Mucosa of descending colon (tissue), 3 donors: ENCODE measurements around the gene NPDC1. TPM values are rescaled to one million over a fixed set of nuclear protein-coding genes. Genes with fewer than 3 reads are reported as not detected.

ENCODE experiments used
- ATAC-seq: fragments of 200-7000 bp; cut with Tn5 transposase; one replicate; pipeline ENCODE4 v1.9.1; 2020; ENCODE audit warnings: mild to moderate bottlenecking, moderate library complexity
- DNase-seq, 3 donors: peaks; one replicate each; pipeline ENCODE4 v3.0.0-alpha.2; 2020
- H3K36me3 ChIP-seq: fragments of 200-600 bp; one replicate; pipeline ENCODE4 v1.8.0; 2021; ENCODE audit warnings: low read depth, mild to moderate bottlenecking
- H3K4me1 ChIP-seq: fragments of 200-600 bp; one replicate; pipeline ENCODE4 v1.8.0; 2021; ENCODE audit warnings: low read depth, mild to moderate bottlenecking
- H3K4me3 ChIP-seq: fragments of 200-600 bp; one replicate; pipeline ENCODE4 v1.8.0; 2021; ENCODE audit warnings: mild to moderate bottlenecking
- H3K9me3 ChIP-seq: fragments of 200-600 bp; one replicate; pipeline ENCODE4 v1.8.0; 2021; ENCODE audit warnings: mild to moderate bottlenecking
- intact Hi-C, 2 donors: fragments of 100-400 bp; cut with DNase I in 1 of 2; cut with micrococcal nuclease in 1 of 2; formaldehyde crosslinking; loops; one replicate each; pipeline versions ENCODE4 v1.11.0 to v1.11.1; 2022; cut with DNase I, micrococcal nuclease
- total RNA-seq, 3 donors: library from RNA; stranded (reverse); fragmentation: NEBNext Ultra II Directional in 2 of 3; extraction: Animal tissue kit (Norgen Biotek cat#: 25700) in 2 of 3; gene quantifications; one replicate each; pipeline versions ENCODE4 v1.2.1 to v1.2.4, GENCODE V29; 2021 to 2023
- TF ChIP-seq, protein P1 (sequence below): fragments of 200-600 bp; IDR thresholded peaks from one replicate; pipeline ENCODE4 v1.8.0; 2022; ENCODE audit warnings: antibody characterized with exemption, mild to moderate bottlenecking
- donor health status: DM: no; HTN: no; CAD: no; lungs with moderate emphysema.
- donor health status: DM: no; HTN: no; CAD: no.
- donor health status: DM: no; HTN: yes; CAD: no.

Gene NPDC1
- total RNA-seq, 3 donors from 2014 or later = 78.6 to 177 (median 83.0) TPM

DNA sequence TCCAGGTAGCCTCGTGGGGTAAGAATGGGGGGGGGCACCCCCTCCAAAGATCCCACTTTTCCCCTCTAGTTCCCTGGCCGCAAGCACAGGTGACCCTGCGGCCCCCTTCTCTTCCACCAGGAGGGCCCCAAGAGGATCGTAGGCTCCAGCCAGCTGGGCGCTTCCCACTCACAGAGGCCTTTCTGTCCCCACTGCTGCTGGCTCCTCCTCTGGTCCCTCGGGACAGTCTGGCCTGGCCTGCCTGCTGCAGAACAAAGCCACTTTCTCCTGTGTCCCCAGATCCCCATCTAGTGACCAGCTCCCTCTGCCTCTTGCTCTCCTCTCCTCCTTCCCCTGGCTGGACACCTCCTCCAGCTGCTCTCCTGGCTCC lies 24.9 kb upstream of the NPDC1 start:
- Histone ChIP-seq H3K4me1 (peaks cover 31% of the 10 kb centered on the region), H3K4me3 (no peak overlapping the region), H3K36me3 (no peaks in the 10 kb centered on the region), H3K9me3 (no peaks in the 10 kb centered on the region)
- TF ChIP-seq, protein P1, sequence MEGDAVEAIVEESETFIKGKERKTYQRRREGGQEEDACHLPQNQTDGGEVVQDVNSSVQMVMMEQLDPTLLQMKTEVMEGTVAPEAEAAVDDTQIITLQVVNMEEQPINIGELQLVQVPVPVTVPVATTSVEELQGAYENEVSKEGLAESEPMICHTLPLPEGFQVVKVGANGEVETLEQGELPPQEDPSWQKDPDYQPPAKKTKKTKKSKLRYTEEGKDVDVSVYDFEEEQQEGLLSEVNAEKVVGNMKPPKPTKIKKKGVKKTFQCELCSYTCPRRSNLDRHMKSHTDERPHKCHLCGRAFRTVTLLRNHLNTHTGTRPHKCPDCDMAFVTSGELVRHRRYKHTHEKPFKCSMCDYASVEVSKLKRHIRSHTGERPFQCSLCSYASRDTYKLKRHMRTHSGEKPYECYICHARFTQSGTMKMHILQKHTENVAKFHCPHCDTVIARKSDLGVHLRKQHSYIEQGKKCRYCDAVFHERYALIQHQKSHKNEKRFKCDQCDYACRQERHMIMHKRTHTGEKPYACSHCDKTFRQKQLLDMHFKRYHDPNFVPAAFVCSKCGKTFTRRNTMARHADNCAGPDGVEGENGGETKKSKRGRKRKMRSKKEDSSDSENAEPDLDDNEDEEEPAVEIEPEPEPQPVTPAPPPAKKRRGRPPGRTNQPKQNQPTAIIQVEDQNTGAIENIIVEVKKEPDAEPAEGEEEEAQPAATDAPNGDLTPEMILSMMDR = no peak
- DNase-seq (no peak), ATAC-seq (peak; percentile 6)
- intact Hi-C loops = no loop called here

DNA sequence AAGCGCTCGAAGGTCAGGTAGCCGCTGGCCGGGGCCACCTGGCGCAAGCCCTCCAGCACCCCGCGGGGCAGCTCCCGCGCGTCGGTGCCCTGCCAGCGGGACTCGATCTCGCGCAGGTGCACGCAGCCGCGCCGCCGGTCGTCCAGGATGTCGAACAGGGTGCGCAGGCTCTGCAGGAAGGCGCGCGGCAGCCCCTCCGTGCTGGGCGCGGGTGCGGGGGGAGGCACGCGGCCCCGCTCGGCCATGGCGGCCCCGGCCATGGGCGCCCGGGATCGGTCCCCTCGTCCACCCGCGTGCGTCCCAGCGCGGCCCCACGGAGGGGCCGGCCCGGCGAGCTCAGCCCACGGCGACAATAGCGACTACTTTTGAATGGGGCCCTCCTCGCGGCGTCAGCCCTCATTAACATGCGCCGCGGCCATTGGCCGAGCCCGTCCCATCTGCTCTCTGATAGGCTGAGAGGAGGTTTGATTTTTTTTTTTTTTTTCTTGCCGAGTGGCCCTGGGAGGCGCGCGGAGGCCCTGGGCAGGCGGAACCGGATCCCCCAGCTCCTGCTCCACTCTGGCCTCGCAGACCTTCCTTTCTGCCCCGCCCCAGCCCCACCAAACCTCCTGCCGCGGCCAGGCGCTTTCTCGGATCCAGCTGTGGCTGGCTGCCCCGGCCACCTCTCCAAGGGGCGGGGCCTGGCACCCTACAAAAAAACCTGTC lies 24.4 kb upstream of the NPDC1 start, which contains the start of gene SAPCD2:
Gene SAPCD2 (minus strand): TSS at position 357 of the 705 bp plus-strand sequence. CDS start 97 bp downstream, at position 260.
- intact Hi-C loops = no loop called here
- Histone ChIP-seq H3K36me3 (no peaks in the 10 kb centered on the region), H3K9me3 (no peaks in the 10 kb centered on the region), H3K4me1 (peaks cover 31% of the 10 kb centered on the region), H3K4me3 (peak within 1 kb of the TSS; percentile 14)
- DNase-seq (peak; percentile 87 to 94 (median 89)), ATAC-seq (peak; percentile 89)
- TF ChIP-seq, protein P1 = no peak

DNA sequence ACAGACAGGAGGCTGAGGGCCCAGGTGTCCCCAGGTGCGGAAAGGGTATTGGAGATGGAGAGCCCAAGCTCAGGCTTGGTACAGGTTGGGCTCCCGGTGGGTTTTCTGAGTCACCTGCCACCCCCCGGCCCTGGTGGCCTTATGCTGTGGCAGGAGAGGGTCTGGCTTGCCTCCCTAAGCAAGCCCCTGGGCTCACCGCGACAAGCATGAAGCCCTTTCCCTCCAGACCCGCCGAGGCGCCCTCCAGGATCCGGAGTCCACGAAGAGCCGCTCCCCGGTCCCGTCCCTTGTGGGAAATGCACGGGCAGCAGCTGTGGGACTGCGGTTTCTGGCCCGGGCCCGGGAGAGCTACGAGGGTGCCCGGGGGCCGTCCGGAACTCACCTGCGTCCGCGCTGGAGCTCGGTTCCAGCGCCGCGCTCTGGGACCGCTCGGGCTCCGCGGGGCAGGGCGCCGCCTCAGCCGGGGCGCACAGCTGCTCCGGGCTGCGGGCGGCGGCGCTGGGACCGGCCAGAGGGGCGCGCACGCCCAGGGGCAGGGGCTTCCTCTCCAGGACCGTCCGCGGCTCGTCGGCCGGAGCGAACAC lies 23.6 kb upstream of the NPDC1 start:
- peak overlapping the region; percentile 14 for H3K4me3 ChIP-seq
- intact Hi-C loops = no loop called here
- H3K4me1 ChIP-seq = peaks cover 31% of the 10 kb centered on the region
- no peaks in the 10 kb centered on the region for H3K36me3 ChIP-seq
- TF ChIP-seq, protein P1 = no peak
- peak; percentile 6 for ATAC-seq
- H3K9me3 ChIP-seq = no peaks in the 10 kb centered on the region
- peak in 1 of 3 donors; percentile 53 for DNase-seq

DNA sequence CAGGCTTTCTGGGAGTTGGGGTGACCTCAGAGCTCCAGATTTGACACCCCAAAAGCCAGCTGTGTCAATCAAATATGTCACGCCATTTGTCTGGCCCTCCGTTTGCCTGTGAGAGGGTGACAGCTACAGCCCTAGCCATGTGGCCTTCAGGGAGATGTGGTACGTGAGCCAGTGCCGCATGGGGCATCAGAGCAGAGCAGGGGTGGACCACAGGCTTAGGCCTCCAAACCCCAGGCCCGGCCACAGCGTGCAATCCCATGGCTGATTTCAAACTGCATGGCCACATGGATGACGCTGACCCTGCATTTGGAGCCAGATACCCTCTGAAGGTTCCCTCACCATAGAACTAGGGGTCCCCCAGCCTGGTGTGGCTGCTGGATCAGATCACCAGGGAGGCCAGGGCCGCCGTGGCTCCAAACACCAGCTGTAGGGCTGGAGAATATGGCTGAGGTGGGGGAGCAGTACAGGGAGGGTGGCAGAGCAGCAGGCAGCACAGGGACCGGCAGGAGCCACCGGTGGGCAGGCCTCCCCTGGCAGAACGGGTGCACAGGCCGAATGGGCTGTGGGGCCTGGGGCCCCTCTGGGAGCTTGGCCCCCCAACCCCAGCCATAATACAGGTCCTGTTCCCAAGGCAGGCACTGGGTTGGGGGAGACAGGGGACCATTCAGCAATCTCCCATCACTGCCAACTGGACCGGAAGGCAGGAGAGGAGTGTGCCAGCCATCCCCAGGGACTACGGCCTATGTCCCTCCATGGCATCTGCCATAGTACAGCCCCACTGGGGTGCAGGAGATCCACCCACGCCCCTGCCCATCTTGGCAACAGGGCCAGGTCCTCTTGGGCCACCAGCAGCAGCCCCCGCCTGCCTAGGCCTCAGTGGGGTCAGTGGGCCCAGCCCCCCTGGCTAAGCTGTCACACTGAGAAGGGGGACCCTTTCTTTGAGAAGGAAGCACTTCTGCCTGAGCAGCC lies 22.8 kb upstream of the NPDC1 start:
- ATAC-seq (no peak), DNase-seq (peak in 1 of 3 donors; percentile 36)
- intact Hi-C loops = no loop called here
- TF ChIP-seq, protein P1 = no peak
- Histone ChIP-seq H3K36me3 (no peaks in the 10 kb centered on the region), H3K4me3 (no peak overlapping the region), H3K9me3 (no peaks in the 10 kb centered on the region), H3K4me1 (peaks cover 31% of the 10 kb centered on the region)

DNA sequence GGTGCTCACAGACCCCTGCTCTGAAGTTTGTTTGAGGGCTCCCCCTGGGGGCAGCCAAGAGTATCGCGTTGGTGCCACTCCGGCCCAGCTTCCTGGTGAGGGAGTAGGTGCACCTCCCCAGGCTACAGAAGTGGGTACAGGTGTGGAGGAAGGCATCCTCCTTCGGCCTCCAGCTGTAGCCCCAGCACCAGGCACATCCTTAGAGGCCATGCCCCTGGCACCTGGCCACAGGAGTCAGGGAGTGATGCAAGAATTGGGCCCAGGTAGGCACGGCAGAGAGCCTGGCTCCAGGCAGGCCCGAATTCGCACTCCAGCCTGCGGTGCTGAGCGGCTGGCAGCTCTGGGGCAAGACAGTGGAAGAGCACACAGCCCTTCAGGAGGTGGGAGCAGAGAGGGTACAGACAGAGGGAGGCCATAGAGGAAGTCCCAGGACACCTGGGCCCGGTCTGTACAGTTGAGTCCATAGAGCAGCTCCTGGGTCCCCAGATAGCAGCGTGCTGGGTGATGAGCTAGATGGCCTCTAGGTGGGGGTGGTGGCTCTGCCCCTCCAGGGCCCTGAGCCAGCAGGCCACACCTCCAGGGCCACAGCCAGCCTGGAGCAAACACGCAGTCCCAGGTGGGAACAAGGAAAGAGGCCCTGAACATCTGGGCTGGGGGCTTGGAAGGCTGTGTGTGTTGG lies 22.0 kb upstream of the NPDC1 start:
- peak; percentile 73 for ATAC-seq
- Histone ChIP-seq H3K36me3 (no peaks in the 10 kb centered on the region), H3K9me3 (no peaks in the 10 kb centered on the region), H3K4me1 (peaks cover 27% of the 10 kb centered on the region), H3K4me3 (no peak overlapping the region)
- TF ChIP-seq, protein P1 = peak; percentile 84
- intact Hi-C loops = no loop called here
- peak; percentile 84 to 92 (median 85) for DNase-seq
